GM21381 (cell line): ENCODE results near the gene IL3RA.
"Not testable (repeated sequence)": the region's sequence is repeated elsewhere in the genome, so short reads cannot be mapped to it uniquely, and the experiment has no call there.

ENCODE experiments used
- ATAC-seq: cut with Tn5 transposase; IDR thresholded peaks from one replicate; pipeline ENCODE4 v1.9.1; 2021; ENCODE audit warnings: mild to moderate bottlenecking, moderate library complexity; ENCODE audit not compliant: unreplicated experiment

The IL3RA gene

GRCh38 chrX:1327651-1328304 lies 8.8 kb upstream of the IL3RA start:
- ATAC-seq: no peak

GRCh38 chrX:1330605-1331004 lies 6.0 kb upstream of the IL3RA start:
- ATAC-seq: no peak

- not testable (repeated sequence) for ATAC-seq
Measured at GRCh38 chrX:1332433-1332832, 4.2 kb upstream of the IL3RA start.

- no peak for ATAC-seq
Measured at GRCh38 chrX:1334854-1335253, 1.7 kb upstream of the IL3RA start.

- ATAC-seq: peak; percentile 30
Measured at GRCh38 chrX:1336948-1337779, 579 bp downstream of the IL3RA start.

GRCh38 chrX:1341545-1342184 lies 5.1 kb downstream of the IL3RA start:
- no peak for ATAC-seq

GRCh38 chrX:1349606-1350005 lies 13.0 kb downstream of the IL3RA start:
- ATAC-seq: not testable (repeated sequence)

GRCh38 chrX:1351981-1352714 lies 15.6 kb downstream of the IL3RA start:
- ATAC-seq: no peak

- ATAC-seq: no peak
Measured at GRCh38 chrX:1354036-1355019, 17.7 kb downstream of the IL3RA start.

GRCh38 chrX:1355131-1356046 lies 18.8 kb downstream of the IL3RA start:
- no peak for ATAC-seq

GRCh38 chrX:1357993-1358392 lies 21.4 kb downstream of the IL3RA start:
- ATAC-seq: no peak

GRCh38 chrX:1358793-1359476 lies 22.4 kb downstream of the IL3RA start:
- ATAC-seq: no peak

- no peak for ATAC-seq
Measured at GRCh38 chrX:1359477-1359873, 22.9 kb downstream of the IL3RA start.

- ATAC-seq: no peak
Measured at GRCh38 chrX:1360171-1360570, 23.6 kb downstream of the IL3RA start.

GRCh38 chrX:1361275-1361674 lies 24.7 kb downstream of the IL3RA start:
- no peak for ATAC-seq

- ATAC-seq: no peak
Measured at GRCh38 chrX:1361910-1362309, 25.3 kb downstream of the IL3RA start.

- not testable (repeated sequence) for ATAC-seq
Measured at GRCh38 chrX:1366363-1366762, 29.8 kb downstream of the IL3RA start.

- no peak for ATAC-seq
Measured at GRCh38 chrX:1368385-1368698, 31.8 kb downstream of the IL3RA start.
